Chondrocyte (in vitro differentiated cells): ENCODE measurements around the gene CCDC116. TPM values are rescaled to one million over a fixed set of nuclear protein-coding genes. Genes with fewer than 3 reads are reported as not detected.

Source experiments
- DNase-seq: peaks from one replicate; pipeline ENCODE4 v3.0.0; 2021; ENCODE audit warnings: mixed read lengths, low spot score
- H3K27ac Mint-ChIP-seq: one replicate; pipeline ENCODE4 v1.8.0; 2021; ENCODE audit warnings: mild to moderate bottlenecking, moderate library complexity, mixed read lengths; ENCODE audit not compliant: unreplicated experiment
- H3K27me3 Mint-ChIP-seq: 2 replicates; pipeline ENCODE4 v1.8.0; 2021; ENCODE audit warnings: low read depth, mixed read lengths
- H3K36me3 Mint-ChIP-seq: 2 replicates; pipeline ENCODE4 v1.8.0; 2021; ENCODE audit warnings: low read depth, mixed read lengths
- H3K4me1 Mint-ChIP-seq: 2 replicates; pipeline ENCODE4 v1.8.0; 2021; ENCODE audit warnings: low read depth, mild to moderate bottlenecking, mixed read lengths
- H3K4me3 Mint-ChIP-seq: one replicate; pipeline ENCODE4 v1.8.0; 2021; ENCODE audit warnings: mild to moderate bottlenecking, moderate library complexity, mixed read lengths; ENCODE audit not compliant: unreplicated experiment
- H3K9me3 Mint-ChIP-seq: 2 replicates; pipeline ENCODE4 v1.8.0; 2021; ENCODE audit warnings: low read depth, mixed read lengths
- total RNA-seq: library from RNA; stranded (reverse); gene quantifications from 3 replicates; pipeline ENCODE4 v1.2.1, GENCODE V29; 2021
- TF ChIP-seq, protein P1 (sequence below): fragments of 200-600 bp; sonication (generic); IDR thresholded peaks from 2 replicates; pipeline ENCODE4 v1.5.0; 2021; ENCODE audit warnings: antibody characterized with exemption, mild to moderate bottlenecking, moderate library complexity

Gene CCDC116
- total RNA-seq, 1 donor from 2014 or later: 0.47 TPM

DNA sequence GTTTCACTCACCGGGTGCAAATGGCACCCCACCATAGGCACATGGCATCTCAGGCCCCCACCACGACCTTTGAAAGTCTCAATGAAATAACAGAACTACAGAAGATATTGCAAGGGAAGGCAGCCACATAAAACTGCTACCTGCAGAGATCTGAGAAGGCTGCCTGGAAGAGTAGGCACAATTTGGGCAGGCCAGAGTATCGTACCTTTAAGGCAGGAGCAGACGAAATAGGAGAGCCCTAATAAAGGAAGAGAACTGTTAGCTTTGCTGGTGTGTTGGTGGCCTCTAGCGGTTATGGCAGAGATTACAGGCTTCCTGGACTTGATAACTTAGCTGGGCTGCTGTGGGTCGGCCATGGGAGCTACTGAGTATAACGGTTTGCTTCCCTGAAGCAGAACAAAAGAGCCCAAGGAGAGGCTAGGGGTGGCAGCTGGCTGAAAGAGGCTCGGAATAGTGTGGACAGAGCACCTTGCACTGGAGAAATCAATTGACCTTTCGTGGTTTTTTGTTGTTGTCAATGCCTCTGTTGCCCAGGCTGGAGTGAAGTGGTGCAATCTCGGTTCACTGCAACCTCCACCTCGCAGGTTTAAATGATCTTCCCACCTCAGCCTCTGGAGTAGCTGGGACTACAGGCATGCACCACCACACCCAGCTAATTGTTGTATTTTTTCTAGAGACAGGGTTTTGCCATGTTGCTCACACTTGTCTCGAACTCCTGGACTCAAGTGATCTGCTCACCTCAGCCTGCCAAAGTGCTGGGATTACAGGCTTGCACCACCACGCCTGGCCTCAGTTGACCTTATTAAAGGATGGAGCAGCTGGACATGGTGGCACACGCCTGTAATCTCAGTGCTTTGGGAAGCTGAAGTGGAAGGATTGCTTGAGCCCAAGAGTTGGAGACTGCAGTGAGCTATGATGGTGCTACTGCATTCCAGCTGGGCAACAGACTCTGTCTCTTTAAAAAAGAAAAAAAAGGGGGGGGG, 14.3 kb downstream of the CCDC116 start:
- no peak for DNase-seq
- no peak overlapping the region for H3K4me3 Mint-ChIP-seq

DNA sequence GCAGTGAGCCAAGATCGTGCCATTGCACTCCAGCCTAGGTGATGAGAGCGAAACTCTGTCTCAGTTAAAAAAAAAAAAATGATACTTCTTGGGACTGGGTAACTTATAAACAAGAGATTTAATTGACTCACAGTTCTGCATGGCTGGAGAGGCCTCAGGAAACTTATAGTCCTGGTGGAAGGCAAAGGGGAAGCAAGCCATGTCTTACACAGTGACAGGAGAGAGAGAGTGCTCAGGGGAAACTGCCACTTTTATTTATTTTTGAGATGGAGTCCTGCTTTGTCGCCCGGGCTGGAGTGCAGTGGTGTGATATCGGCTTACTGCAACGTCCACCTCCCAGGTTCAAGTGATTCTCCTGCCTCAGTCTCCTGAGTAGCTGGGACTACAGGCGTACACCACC, 17.7 kb downstream of the CCDC116 start:
- Mint-ChIP-seq H3K36me3 (peaks cover 1% of the 10 kb centered on the region), H3K9me3 (no peaks in the 10 kb centered on the region), H3K27ac (no peak overlapping the region), H3K27me3 (no peaks in the 10 kb centered on the region), H3K4me3 (no peak overlapping the region), H3K4me1 (peaks cover 19% of the 10 kb centered on the region)
- TF ChIP-seq, protein P1, sequence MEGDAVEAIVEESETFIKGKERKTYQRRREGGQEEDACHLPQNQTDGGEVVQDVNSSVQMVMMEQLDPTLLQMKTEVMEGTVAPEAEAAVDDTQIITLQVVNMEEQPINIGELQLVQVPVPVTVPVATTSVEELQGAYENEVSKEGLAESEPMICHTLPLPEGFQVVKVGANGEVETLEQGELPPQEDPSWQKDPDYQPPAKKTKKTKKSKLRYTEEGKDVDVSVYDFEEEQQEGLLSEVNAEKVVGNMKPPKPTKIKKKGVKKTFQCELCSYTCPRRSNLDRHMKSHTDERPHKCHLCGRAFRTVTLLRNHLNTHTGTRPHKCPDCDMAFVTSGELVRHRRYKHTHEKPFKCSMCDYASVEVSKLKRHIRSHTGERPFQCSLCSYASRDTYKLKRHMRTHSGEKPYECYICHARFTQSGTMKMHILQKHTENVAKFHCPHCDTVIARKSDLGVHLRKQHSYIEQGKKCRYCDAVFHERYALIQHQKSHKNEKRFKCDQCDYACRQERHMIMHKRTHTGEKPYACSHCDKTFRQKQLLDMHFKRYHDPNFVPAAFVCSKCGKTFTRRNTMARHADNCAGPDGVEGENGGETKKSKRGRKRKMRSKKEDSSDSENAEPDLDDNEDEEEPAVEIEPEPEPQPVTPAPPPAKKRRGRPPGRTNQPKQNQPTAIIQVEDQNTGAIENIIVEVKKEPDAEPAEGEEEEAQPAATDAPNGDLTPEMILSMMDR: no peak
- DNase-seq: no peak

More for the DNA sequence above, 14.3 kb downstream of the CCDC116 start:
- Mint-ChIP-seq H3K27ac (no peak overlapping the region), H3K4me1 (peaks cover 30% of the 10 kb centered on the region), H3K9me3 (no peaks in the 10 kb centered on the region), H3K36me3 (peaks cover 6% of the 10 kb centered on the region), H3K27me3 (no peaks in the 10 kb centered on the region)
- TF ChIP-seq, protein P1: peak; percentile 90

DNA sequence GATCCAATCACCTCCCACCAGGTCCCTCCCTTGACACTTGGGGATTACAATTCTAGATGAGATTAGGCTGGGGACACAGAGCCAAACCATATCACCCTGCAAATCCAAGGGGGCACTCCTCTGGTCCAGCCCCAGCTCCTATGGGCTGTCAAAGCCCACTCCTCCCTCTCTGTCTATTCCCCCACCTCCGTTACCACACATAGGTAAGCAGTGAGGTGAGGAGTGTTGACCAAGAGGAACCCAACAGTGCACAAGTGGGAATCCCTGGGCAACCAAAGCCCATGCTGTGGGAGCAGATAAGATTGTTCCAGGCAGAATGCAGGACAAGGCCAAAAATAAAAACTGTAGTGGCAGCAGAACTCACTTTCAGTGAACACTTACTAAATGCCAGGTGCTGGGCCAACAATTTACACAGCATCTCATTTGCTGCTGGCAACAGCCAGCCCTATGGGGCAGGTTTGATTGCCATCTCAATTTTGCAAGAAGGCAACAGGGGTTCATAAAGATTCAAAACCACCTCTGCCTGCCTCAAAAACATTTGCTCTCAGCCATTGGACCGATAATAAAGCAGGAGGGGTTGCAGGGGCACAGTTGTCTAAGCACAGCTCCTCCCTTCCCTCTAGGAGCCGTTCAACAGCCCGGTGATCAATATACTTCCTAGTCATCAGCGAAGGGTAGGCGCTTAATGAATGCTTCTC, 18.4 kb downstream of the CCDC116 start:
- peaks cover 1% of the 10 kb centered on the region for H3K36me3 Mint-ChIP-seq
- peak overlapping the region; percentile 89 for H3K4me3 Mint-ChIP-seq
- H3K27me3 Mint-ChIP-seq: no peaks in the 10 kb centered on the region
- DNase-seq: no peak
- H3K9me3 Mint-ChIP-seq: no peaks in the 10 kb centered on the region
- TF ChIP-seq, protein P1: no peak
- H3K27ac Mint-ChIP-seq: peak overlapping the region; percentile 82
- peaks cover 19% of the 10 kb centered on the region for H3K4me1 Mint-ChIP-seq

DNA sequence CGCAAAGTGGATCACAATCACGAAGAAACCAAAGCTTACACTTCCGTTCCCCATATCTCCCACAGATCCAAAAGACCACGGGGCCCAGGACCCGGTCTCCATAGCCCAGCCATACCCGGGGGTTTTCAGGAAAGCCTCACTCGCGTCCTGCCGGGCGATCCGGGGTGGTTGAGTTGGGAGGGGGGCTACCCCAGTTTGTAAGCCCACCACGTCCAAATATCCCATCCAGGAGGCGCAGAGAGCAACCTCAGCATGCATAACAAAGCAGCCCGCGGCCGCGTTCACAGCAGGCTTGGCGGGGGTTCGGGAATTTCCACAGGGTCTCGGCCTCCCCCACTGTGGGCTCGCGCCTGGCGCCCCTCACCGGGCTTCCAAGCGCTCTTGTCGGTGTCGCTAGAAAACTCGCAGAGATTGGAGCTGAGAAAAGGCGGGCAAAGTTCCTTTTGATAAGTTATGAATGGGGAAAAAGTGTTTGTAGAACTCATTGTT, 19.0 kb downstream of the CCDC116 start:
- Mint-ChIP-seq H3K9me3 (no peaks in the 10 kb centered on the region), H3K4me3 (peak overlapping the region; percentile 89)
- TF ChIP-seq, protein P1: no peak

DNA sequence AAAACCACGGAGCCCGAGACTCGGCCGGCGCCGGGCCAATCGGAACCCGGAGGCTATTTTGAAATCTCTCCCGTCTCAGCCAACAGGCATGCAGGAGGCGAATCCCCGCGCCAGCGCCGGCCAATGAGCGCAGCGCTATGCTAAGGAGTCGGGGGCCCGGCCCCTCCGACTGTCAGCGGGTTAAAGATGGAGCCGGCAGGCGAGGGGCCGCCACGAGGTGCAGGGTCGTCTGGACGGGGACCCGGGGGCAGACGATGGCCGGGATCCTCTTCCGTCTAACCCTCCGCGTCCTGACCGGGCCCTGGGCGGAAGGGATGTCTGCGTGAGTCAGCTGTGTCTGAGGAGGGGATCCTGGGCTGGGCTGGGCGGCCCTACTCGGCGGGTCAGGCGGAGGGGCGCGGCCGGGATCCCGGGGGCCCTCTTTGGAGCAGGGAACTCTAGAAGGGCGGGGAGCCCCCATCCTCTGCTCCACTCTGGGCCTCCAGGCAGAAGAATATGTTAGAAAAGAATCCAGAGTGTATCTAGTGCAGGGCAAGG, 19.5 kb downstream of the CCDC116 start:
- peak; percentile 95 for DNase-seq
- no peaks in the 10 kb centered on the region for H3K9me3 Mint-ChIP-seq
- peaks cover 21% of the 10 kb centered on the region for H3K4me1 Mint-ChIP-seq
- H3K27ac Mint-ChIP-seq: peak overlapping the region; percentile 82
- H3K4me3 Mint-ChIP-seq: peak overlapping the region; percentile 89
- TF ChIP-seq, protein P1: no peak
- peaks cover 1% of the 10 kb centered on the region for H3K36me3 Mint-ChIP-seq
- H3K27me3 Mint-ChIP-seq: no peaks in the 10 kb centered on the region

More for the DNA sequence above, 19.0 kb downstream of the CCDC116 start:
- Mint-ChIP-seq H3K4me1 (peaks cover 19% of the 10 kb centered on the region), H3K27ac (peak overlapping the region; percentile 82), H3K36me3 (peaks cover 1% of the 10 kb centered on the region), H3K27me3 (no peaks in the 10 kb centered on the region)
- DNase-seq: no peak
